ENCODE measurements around the gene APOE. TPM values are rescaled to one million over a fixed set of nuclear protein-coding genes. Genes with fewer than 3 reads are reported as not detected.
A peak's percentile ranks its signal among the peaks of the same experiment; 100 is the strongest.
"Not testable (repeated sequence)": the region's sequence is repeated elsewhere in the genome, so short reads cannot be mapped to it uniquely, and the experiment has no call there.

The APOE gene
- total RNA-seq, 1 experiment from 2014 or later = 6.1 TPM

GRCh38 chr19:44909775-44910174, 4.2 kb downstream of the APOE start:
- no peak for DNase-seq (ENCODE audit: low read depth)

GRCh38 chr19:44911896-44912295, 6.3 kb downstream of the APOE start:
- not testable (repeated sequence) for DNase-seq (ENCODE audit: low read depth)

- peak; percentile 48 for DNase-seq (ENCODE audit: low read depth)
These were observed 7.3 kb downstream of the APOE start for GRCh38 chr19:44912854-44913253.

DNA sequence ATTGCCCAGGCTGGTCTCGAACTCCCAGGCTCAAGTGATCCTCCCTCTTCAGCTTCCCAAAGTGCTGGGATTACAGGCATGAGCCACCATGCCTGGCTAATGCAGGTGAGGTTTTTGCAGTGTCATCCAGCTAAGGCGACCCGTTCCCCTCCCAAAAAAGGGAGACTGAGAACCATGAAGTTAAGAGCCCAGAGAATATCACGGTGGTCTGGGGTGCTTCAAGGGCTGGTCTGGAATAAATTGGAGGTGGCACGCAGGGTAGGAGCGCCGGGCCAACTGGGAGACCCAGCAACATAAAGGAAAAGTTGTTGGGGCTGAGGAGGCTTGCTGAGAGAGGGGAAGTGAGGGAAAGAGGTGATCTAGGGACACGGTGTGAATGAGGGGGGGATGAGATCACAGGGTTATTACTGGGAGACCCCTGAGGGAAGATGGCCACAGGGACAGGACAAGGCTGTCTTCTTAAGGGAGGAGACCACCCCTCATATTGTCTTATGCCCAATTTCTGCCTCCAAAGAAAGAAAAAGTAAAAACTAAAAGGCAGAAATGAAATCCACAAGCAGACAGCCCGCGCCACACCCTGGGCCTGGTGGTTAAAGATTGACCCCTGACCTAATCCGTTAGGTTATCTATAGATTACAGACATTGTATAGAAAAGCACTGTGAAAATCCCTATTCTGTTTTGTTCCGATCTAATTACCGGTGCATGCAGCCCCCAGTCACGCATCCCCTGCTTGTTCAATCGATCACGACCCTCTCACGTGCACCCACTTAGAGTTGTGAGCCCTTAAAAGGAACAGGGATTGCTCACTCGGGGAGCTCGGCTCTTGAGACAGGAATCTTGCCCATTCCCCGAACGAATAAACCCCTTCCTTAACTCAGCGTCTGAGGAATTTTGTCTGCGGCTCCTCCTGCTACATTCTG, 8.2 kb downstream of the APOE start:
- not testable (repeated sequence) for DNase-seq (ENCODE audit: low read depth)

DNA sequence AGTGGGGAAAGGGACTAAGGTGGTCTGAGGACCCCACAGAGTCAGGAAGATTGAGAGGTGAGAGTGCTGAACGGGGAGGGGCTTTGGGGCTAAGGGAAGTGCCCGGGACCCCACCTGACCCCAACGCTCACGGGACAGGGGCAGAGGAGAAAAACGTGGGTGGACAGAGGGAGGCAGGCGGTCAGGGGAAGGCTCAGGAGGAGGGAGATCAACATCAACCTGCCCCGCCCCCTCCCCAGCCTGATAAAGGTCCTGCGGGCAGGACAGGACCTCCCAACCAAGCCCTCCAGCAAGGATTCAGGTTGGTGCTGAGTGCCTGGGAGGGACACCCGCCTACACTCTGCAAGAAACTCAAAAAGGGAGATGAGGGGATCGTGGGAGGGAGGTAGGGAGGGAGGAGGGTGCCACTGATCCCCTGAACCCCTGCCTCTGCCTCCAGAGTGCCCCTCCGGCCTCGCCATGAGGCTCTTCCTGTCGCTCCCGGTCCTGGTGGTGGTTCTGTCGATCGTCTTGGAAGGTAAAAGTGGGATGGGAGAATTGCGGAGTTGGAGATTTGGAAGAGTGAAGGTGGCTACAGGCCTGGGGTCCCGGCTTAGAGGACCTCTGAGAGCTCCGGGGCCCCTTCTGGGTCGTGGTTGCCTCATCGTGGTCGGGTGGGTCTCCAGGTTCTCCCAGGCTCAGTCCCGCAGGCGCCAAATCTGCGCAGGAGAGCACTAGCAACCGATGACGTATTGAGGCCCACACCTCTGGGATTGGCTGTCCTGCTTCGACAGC, 9.0 kb downstream of the APOE start, which contains the start of gene APOC1:
Gene APOC1, plus strand, starts transcription at position 176 of the 774 bp plus-strand sequence. Its CDS starts 284 bp downstream, at position 460.
- peak; percentile 77 for DNase-seq (ENCODE audit: low read depth)

- no peak for DNase-seq (ENCODE audit: low read depth)
These were observed 18.7 kb downstream of the APOE start for GRCh38 chr19:44924243-44924725.

- DNase-seq (ENCODE audit: low read depth) = peak; percentile 80
These were observed 19.7 kb downstream of the APOE start for GRCh38 chr19:44925114-44925891.

- DNase-seq (ENCODE audit: low read depth) = not testable (repeated sequence)
These were observed 20.9 kb downstream of the APOE start for GRCh38 chr19:44926245-44927077.

DNA sequence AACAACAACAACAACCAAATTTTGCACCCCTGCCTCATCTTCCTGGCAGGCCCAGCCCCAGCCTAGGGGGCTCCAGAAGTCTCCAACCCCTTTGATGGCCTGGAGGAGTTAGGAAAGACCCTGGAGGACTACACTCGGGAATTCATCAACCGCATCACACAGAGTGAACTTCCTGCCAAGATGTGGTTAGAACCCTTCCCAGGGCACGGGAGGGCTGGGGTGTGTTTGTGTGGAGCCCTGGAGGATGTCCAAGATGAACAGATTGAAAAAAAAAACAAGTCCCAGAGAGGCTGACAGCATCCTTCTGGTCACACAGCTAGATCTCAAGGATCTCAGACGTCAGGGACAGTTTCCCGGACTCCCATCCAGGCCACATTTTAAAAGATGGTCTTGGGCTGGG, 22.1 kb downstream of the APOE start:
- peak; percentile 56 for DNase-seq (ENCODE audit: low read depth)

DNA sequence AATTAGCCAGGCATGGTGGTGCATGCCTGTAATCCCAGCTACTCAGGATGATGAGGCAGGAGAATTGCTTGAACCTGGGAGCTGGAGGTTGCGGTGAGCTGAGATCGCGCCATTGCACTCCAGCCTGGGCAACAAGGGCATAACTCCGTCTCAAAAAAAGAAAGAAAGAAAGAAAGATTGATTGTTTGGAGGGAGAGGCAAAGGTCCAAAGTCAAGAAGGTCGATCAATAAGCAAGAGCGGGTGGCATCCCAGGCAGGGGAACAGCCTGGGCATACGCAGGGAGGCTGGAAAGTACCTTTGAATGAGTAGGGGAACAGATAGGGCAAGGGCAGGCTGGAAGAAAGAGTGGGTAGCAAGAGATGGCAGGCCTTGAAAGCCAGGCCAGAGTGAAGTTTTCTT, 24.5 kb downstream of the APOE start:
- DNase-seq (ENCODE audit: low read depth) = no peak

DNA sequence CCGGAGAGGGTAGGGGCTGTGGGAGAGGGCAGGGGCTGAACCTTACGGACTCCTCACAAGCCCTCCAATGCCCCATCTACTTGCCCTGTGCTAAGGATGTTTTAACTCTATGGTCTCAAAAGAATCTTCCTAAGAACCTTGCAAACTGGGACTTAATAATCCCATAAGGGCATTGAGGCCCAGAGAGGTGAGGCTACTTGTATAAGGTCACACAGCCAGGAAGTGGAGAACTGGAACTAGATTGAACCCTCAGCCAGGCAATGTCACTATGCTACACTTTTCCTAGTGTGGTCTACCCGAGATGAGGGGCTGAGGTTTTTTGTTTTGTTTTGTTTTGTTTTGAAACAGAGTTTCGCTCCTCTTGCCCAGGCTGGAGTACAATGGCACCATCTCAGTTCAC, 25.9 kb downstream of the APOE start:
- DNase-seq (ENCODE audit: low read depth) = no peak

- no peak for DNase-seq (ENCODE audit: low read depth)
These were observed 34.1 kb downstream of the APOE start for GRCh38 chr19:44939668-44940067.

- no peak for DNase-seq (ENCODE audit: low read depth)
These were observed 36.5 kb downstream of the APOE start, which contains the start of gene APOC4 for GRCh38 chr19:44942067-44942571. Gene APOC4, plus strand, starts transcription at chr19:44942237. Its CDS starts 41 bp downstream, at chr19:44942278.

GRCh38 chr19:44943801-44944249, 38.2 kb downstream of the APOE start:
- peak; percentile 64 for DNase-seq (ENCODE audit: low read depth)

GRCh38 chr19:44947041-44947581, 41.5 kb downstream of the APOE start:
- DNase-seq (ENCODE audit: low read depth) = no peak

- no peak for DNase-seq (ENCODE audit: low read depth)
These were observed 42.6 kb downstream of the APOE start for GRCh38 chr19:44948237-44948636.

GRCh38 chr19:44948763-44949374, 43.3 kb downstream of the APOE start:
- DNase-seq (ENCODE audit: low read depth) = no peak

DNA sequence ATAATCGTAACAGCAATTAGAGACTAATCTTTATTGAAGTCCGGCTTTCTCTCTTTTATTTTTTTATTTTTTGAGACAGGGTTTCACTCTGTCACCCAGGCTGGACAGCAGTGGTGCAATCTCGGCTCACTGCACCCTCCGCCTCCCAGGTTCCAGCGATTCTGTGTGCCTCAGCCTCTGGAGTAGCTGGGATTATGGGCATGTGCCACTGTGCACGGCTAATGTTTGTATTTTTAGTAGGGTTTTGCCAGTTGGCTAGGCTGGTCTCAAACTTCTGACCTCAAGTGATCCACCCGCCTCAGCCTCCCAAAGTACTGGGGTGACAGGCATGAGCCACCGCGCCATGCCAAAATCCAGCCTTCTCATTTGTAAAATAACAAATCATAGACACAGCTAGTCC, 44.0 kb downstream of the APOE start:
- no peak for DNase-seq (ENCODE audit: low read depth)

Measured in RPMI7951 (cell line).